ENCODE results near the gene TRPC1. TPM values are rescaled to one million over a fixed set of nuclear protein-coding genes. Genes with fewer than 3 reads are reported as not detected.

Gene TRPC1
- polyA plus RNA-seq, 1 donor from 2014 or later: 37.2 TPM

GRCh38 chr3:142693136-142693853 lies 30.5 kb upstream of the TRPC1 start:
- Histone ChIP-seq H3F3A (ENCODE audit: insufficient read depth, low read length, poor library complexity, severe bottlenecking) (no peaks in the 10 kb centered on the region), H3K9me2 (ENCODE audit: insufficient read depth, low read length) (no peaks in the 10 kb centered on the region), H2AFZ (ENCODE audit: low read depth, low read length) (no peak overlapping the region), H4K20me1 (ENCODE audit: insufficient read depth) (no peaks in the 10 kb centered on the region), H3K9ac (ENCODE audit: low read length) (no peak overlapping the region), H3K27me3 (ENCODE audit: insufficient read depth, low read depth, low read length) (no peaks in the 10 kb centered on the region), H3K27ac (ENCODE audit: low read length) (no peak overlapping the region), H3K9me3 (ENCODE audit: low read length) (no peaks in the 10 kb centered on the region), H3K79me2 (replicated peaks; ENCODE audit: insufficient read depth, low read length) (no peaks in the 10 kb centered on the region), H3K4me2 (ENCODE audit: low read length) (no peak overlapping the region), H3K36me3 (ENCODE audit: insufficient read depth, low read length) (no peaks in the 10 kb centered on the region), H3K4me3 (ENCODE audit: low read length) (no peak overlapping the region)
- TF ChIP-seq TAF1 (IDR thresholded peaks at IDR 0.05; ENCODE audit: low read depth) (no peak), SMC3 (conservative IDR thresholded peaks at IDR 0.05; ENCODE audit: poor library complexity) (no peak), POLR2AphosphoS5 (IDR thresholded peaks at IDR 0.05) (no peak), EZH2 (IDR thresholded peaks at IDR 0.05; ENCODE audit: borderline replicate concordance, insufficient read depth, low read length, poor library complexity, severe bottlenecking) (no peak)

- Histone ChIP-seq H3K27ac (ENCODE audit: low read length) (no peak overlapping the region), H3K79me2 (replicated peaks; ENCODE audit: insufficient read depth, low read length) (no peaks in the 10 kb centered on the region), H3F3A (ENCODE audit: insufficient read depth, low read length, poor library complexity, severe bottlenecking) (no peaks in the 10 kb centered on the region), H3K27me3 (ENCODE audit: insufficient read depth, low read depth, low read length) (no peaks in the 10 kb centered on the region), H3K9me2 (ENCODE audit: insufficient read depth, low read length) (no peaks in the 10 kb centered on the region), H3K9me3 (ENCODE audit: low read length) (no peaks in the 10 kb centered on the region), H3K4me3 (ENCODE audit: low read length) (no peak overlapping the region), H3K36me3 (ENCODE audit: insufficient read depth, low read length) (no peaks in the 10 kb centered on the region), H2AFZ (ENCODE audit: low read depth, low read length) (no peak overlapping the region), H4K20me1 (ENCODE audit: insufficient read depth) (no peaks in the 10 kb centered on the region), H3K4me2 (ENCODE audit: low read length) (no peak overlapping the region), H3K9ac (ENCODE audit: low read length) (no peak overlapping the region)
- no peak for TF ChIP-seq REST (IDR thresholded peaks at IDR 0.05; ENCODE audit: borderline replicate concordance)
- no peak for TF ChIP-seq EZH2 (IDR thresholded peaks at IDR 0.05; ENCODE audit: borderline replicate concordance, insufficient read depth, low read length, poor library complexity, severe bottlenecking)
- no peak for TF ChIP-seq RAD21 (conservative IDR thresholded peaks at IDR 0.05)
- no peak for TF ChIP-seq EP300 (conservative IDR thresholded peaks at IDR 0.05; ENCODE audit: poor library complexity, severe bottlenecking)
- no peak for TF ChIP-seq MXI1 (conservative IDR thresholded peaks at IDR 0.05; ENCODE audit: poor library complexity, severe bottlenecking)
- TF ChIP-seq TAF1 (IDR thresholded peaks at IDR 0.05; ENCODE audit: low read depth): no peak
- no peak for TF ChIP-seq SMC3 (conservative IDR thresholded peaks at IDR 0.05; ENCODE audit: poor library complexity)
- no peak for TF ChIP-seq CTCF (IDR thresholded peaks at IDR 0.05; ENCODE audit: poor library complexity, severe bottlenecking)
- TF ChIP-seq POLR2AphosphoS5 (IDR thresholded peaks at IDR 0.05): no peak
Measured at GRCh38 chr3:142694225-142694624, 29.6 kb upstream of the TRPC1 start.

Data from neural cell (in vitro differentiated cells).